GM15510 (cell line): ENCODE results near the gene CDC20B.

Experiments
- POLR2A ChIP-seq: IDR thresholded peaks from 3 replicates; pipeline ENCODE4 v1.6.1; 2011; ENCODE audit warnings: borderline replicate concordance; ENCODE audit not compliant: insufficient read length; ENCODE audit errors: extremely low read depth

The CDC20B gene

GRCh38 chr5:55175781-55176175 lies 2.8 kb upstream of the CDC20B start:
- no peak for TF ChIP-seq POLR2A

- no peak for TF ChIP-seq POLR2A
These were observed 782 bp upstream of the CDC20B start for GRCh38 chr5:55173687-55174230.

GRCh38 chr5:55172051-55172899 lies 702 bp downstream of the CDC20B start:
- no peak for TF ChIP-seq POLR2A

- no peak for TF ChIP-seq POLR2A
These were observed 1.5 kb downstream of the CDC20B start for GRCh38 chr5:55171471-55171870.

- no peak for TF ChIP-seq POLR2A
These were observed 10.3 kb downstream of the CDC20B start for GRCh38 chr5:55162666-55163065.

- no peak for TF ChIP-seq POLR2A
These were observed 12.3 kb downstream of the CDC20B start for GRCh38 chr5:55160493-55161209.

- no peak for TF ChIP-seq POLR2A
These were observed 13.0 kb downstream of the CDC20B start, which contains the start of gene GPX8 for GRCh38 chr5:55159763-55160492. GPX8 (plus strand) TSS chr5:55160171; CDS start chr5:55160193, 22 bp downstream.

GRCh38 chr5:55154873-55155272 lies 18.1 kb downstream of the CDC20B start:
- no peak for TF ChIP-seq POLR2A

GRCh38 chr5:55151923-55152842 lies 20.8 kb downstream of the CDC20B start:
- TF ChIP-seq POLR2A: no peak

GRCh38 chr5:55149308-55149795 lies 23.6 kb downstream of the CDC20B start:
- no peak for TF ChIP-seq POLR2A

- no peak for TF ChIP-seq POLR2A
These were observed 26.3 kb downstream of the CDC20B start for GRCh38 chr5:55146543-55147151.

- no peak for TF ChIP-seq POLR2A
These were observed 26.9 kb downstream of the CDC20B start for GRCh38 chr5:55146080-55146479.

- no peak for TF ChIP-seq POLR2A
These were observed 29.4 kb downstream of the CDC20B start for GRCh38 chr5:55143624-55144023.
